GM10266 (cell line): ENCODE data around the gene NPAS3.

Source experiments
- DNase-seq: peaks from one replicate; pipeline ENCODE4 v3.0.0; 2012; ENCODE audit errors: extremely low spot score
- CTCF ChIP-seq: IDR thresholded peaks from 2 replicates; pipeline ENCODE4 v1.5.1; 2012; ENCODE audit warnings: mild to moderate bottlenecking, low read depth; ENCODE audit not compliant: control insufficient read depth, insufficient read depth; ENCODE audit errors: missing control alignments

NPAS3 gene

DNA sequence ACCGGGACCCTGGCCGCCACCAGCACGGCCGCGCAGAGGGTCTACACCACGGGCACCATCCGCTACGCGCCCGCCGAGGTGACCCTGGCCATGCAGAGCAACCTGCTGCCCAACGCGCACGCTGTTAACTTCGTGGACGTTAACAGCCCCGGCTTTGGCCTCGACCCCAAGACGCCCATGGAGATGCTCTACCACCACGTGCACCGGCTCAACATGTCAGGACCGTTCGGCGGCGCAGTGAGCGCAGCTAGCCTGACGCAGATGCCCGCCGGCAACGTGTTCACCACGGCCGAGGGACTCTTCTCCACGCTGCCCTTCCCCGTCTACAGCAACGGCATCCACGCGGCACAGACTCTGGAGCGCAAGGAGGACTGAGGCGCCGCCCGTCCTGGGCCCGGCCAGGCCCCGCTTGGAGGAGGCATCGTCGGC lies 862.1 kb downstream of the NPAS3 start:
- no peak for TF ChIP-seq CTCF

DNA sequence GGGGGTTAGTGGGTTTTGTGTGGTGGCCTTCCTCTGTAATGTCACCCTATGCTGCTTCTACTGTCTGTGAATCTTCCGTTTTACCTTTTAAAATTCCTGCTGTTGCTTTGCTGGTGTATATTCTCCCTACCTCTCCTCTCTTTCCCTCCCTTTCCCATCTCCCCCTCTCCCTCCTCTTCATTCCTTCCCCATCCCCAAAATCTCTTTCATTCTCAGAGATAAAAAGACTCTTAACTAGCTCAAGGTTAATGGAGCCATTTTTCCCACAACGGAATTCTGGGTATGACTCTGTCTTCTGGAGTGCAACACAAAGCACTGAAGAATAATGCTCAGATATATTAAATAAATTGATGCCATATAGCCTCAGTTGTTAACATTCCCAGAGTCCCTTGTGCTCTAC lies 864.1 kb downstream of the NPAS3 start:
- no peak for DNase-seq
- no peak for TF ChIP-seq CTCF

More for the DNA sequence above, 862.1 kb downstream of the NPAS3 start:
- no peak for DNase-seq

DNA sequence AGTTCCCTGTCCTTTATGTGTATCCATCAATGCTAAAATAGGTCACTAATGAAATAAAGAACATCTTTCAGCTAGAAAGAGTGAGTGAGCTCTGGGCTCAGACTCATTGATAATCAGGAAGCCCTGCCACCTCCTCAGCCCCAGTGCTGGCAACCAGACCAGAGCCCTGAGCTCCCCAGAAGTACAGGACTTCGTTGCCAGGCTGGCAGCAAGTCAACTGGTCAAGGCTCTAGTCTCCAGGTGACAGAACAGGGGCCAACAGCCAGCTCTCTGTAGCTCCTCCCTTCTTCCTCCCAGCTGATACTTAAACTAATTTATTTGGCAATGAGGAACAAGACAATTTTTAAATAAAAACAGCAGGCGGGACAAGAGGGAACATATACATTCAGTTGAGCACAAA lies 866.9 kb downstream of the NPAS3 start:
- no peak for TF ChIP-seq CTCF
- no peak for DNase-seq

DNA sequence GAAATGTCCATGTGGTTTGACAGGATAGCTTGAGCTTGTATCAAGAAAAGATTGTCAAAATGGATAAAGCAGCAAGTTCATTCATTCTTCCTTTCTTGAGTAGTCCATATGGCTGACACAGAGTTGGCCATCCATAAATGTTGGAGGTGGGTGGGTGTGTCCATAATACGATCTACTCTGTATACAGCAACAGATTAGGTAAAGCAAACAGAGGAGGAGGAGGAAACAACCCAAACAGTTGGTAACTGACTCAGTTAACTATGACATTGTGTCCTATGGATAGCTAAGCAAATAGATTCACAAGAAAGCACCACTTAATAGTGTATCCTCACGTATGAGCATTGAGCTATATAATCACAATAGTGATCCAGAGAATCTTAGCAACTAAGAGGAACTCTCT lies 868.2 kb downstream of the NPAS3 start:
- TF ChIP-seq CTCF = no peak
- DNase-seq = no peak

- DNase-seq = no peak
- TF ChIP-seq CTCF = no peak
These were observed 869.5 kb downstream of the NPAS3 start for GRCh38 chr14:33808187-33808586.

DNA sequence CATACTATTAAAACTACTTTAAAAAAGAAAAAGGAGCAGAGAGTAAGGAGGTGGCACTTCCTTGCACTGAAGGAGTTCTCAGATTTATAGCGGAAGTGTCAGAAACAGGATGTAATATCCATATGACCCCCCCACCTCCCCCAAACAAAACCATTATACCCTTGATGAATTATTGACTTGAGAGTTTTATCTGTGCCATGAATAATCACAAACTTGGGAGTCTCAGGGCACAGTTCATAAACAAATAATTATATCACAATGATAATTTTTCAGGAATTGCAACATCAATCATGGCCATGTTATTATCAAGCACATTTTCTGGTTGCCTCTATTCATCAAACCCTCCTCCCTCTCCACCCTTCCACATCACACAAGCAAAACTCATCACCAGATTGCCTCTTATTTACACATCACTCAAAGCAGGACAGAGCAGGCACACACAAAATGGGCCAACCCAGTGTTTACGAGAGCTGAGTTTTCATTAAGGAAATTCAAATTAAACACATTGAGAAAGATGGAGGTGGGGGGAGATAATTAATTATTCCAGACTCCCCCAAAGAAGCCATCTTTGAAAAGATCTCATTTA lies 870.8 kb downstream of the NPAS3 start:
- DNase-seq = no peak
- no peak for TF ChIP-seq CTCF

DNA sequence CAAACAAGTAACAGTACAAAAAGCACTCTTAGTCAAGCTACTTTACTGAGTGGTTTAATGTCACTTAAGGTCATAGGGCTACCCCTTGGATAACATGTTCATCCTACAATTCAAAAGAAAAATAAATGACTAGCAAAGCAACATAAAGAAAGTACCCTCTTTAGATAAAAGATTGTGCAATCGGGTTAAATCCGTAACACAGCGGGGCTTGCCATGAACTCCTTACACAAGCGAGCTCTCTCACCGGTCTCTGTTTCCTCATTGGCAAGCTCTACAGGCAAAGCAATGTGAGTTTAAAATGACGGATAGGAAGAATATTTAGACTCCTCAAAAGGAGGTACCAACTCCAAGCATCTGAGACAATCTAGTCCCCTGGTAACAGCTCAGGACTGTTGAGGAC lies 871.6 kb downstream of the NPAS3 start:
- no peak for TF ChIP-seq CTCF
- DNase-seq = no peak
